HCT116 (cell line): ENCODE measurements around the gene PSMD12. TPM values are rescaled to one million over a fixed set of nuclear protein-coding genes. Genes with fewer than 3 reads are reported as not detected.

Source experiments
- ATAC-seq: fragments of 200-7000 bp; cut with Tn5 transposase; 2 replicates; pipeline ENCODE4 v1.9.1; 2020; ENCODE audit warnings: mild to moderate bottlenecking, moderate library complexity
- BruUV-seq: library from RNA; stranded (reverse); fragments of 400-500 nt; replicated peaks from 2 replicates; lab custom pipeline; 2021; lab: Mats Ljungman, UMichigan
- CTCF ChIA-PET: fragments of 300-600 bp; sonication (Branson Sonifier 250); formaldehyde crosslinking; loops from one replicate; lab custom pipeline; 2021; ENCODE audit warnings: antibody characterized with exemption; lab: Charles Lee
- POLR2A ChIA-PET: fragments of 300-600, 350-600 bp; sonication (Branson Sonifier 250); formaldehyde crosslinking; loops from one replicate; lab custom pipeline; 2021; ENCODE audit warnings: antibody characterized with exemption; lab: Charles Lee
- RAD21 ChIA-PET, 2 experiments: fragments of 300-600 bp; sonication (Branson Sonifier 250); formaldehyde crosslinking; loops; one replicate each; lab custom pipeline; 2023; ENCODE audit warnings: low total read pairs in 2 of 2; ENCODE audit not compliant: uncharacterized antibody in 2 of 2, unreplicated experiment in 2 of 2, low non-redundant PET in 1 of 2; lab: Charles Lee
- DNase-seq: peaks from one replicate; pipeline ENCODE4 v3.0.0-alpha.2; 2010; ENCODE audit warnings: low read depth, low spot score
- H2AFZ ChIP-seq: fragments of 200-600 bp; shearing (Covaris generic), sonication (generic); 2 replicates; pipeline ENCODE4 v1.6.1; 2017; ENCODE audit warnings: low read depth, mixed run types, mixed read lengths, antibody characterized with exemption, low read length; ENCODE audit not compliant: poor library complexity, severe bottlenecking
- H3K27ac ChIP-seq: 2 replicates; pipeline ENCODE4 v1.5.1; 2012; ENCODE audit warnings: low read depth, low read length
- H3K27me3 ChIP-seq: fragments of 200-600 bp; sonication (generic); 2 replicates; pipeline ENCODE4 v1.6.1; 2016; ENCODE audit warnings: mixed run types, low read length, mixed read lengths; ENCODE audit not compliant: insufficient read depth
- H3K36me3 ChIP-seq, 2 experiments: fragments of 200-500 bp in 1 of 2; fragments of 200-600 bp in 1 of 2; sonication (Bioruptor generic) in 1 of 2; sonication (generic) in 1 of 2; 2 replicates each; pipeline versions ENCODE4 v1.5.1 to v1.6.1; 2014 to 2016; ENCODE audit warnings: low read length in 2 of 2, inconsistent platforms in 1 of 2, mixed read lengths in 1 of 2, mixed run types in 1 of 2; ENCODE audit not compliant: insufficient read depth in 2 of 2, control insufficient read depth in 1 of 2
- H3K4me1 ChIP-seq, 2 experiments: fragments of 200-600 bp in 1 of 2; sonication (generic) in 1 of 2; 2 replicates each; pipeline versions ENCODE4 v1.5.1 to v1.6.1; 2012 to 2017; ENCODE audit warnings: low read length in 2 of 2, inconsistent platforms in 1 of 2, mild to moderate bottlenecking in 1 of 2, mixed read lengths in 1 of 2, mixed run types in 1 of 2, moderate library complexity in 1 of 2; ENCODE audit not compliant: insufficient read depth in 2 of 2, control insufficient read depth in 1 of 2
- H3K4me2 ChIP-seq: fragments of 200-600 bp; sonication (generic); 2 replicates; pipeline ENCODE4 v1.6.1; 2017; ENCODE audit warnings: mixed run types, low read length, mixed read lengths
- H3K4me3 ChIP-seq, 2 experiments: fragments of 200-600 bp in 1 of 2; sonication (generic) in 1 of 2; replicated peaks in 1 of 2; 2 replicates each; pipeline ENCODE4 v1.5.1; 2011 to 2016; ENCODE audit warnings: low read length in 2 of 2, control low read depth in 1 of 2, low read depth in 1 of 2, mild to moderate bottlenecking in 1 of 2, mixed read lengths in 1 of 2, mixed run types in 1 of 2
- H3K79me2 ChIP-seq: fragments of 200-600 bp; sonication (generic); 2 replicates; pipeline ENCODE4 v1.6.1; 2017; ENCODE audit warnings: mild to moderate bottlenecking, mixed run types, low read length, moderate library complexity, mixed read lengths; ENCODE audit not compliant: insufficient read depth
- H3K9ac ChIP-seq: fragments of 200-600 bp; sonication (generic); 2 replicates; pipeline ENCODE4 v1.6.1; 2016; ENCODE audit warnings: low read length, mixed read lengths
- H3K9me2 ChIP-seq: fragments of 200-600 bp; sonication (generic), shearing (Covaris generic); 2 replicates; pipeline ENCODE4 v1.6.1; 2017; ENCODE audit warnings: mixed run types, mild to moderate bottlenecking, moderate library complexity; ENCODE audit not compliant: insufficient read depth
- H3K9me3 ChIP-seq, 2 experiments: fragments of 200-500 bp in 1 of 2; fragments of 200-600 bp in 1 of 2; sonication (Bioruptor generic) in 1 of 2; sonication (generic) in 1 of 2; 2 replicates each; pipeline ENCODE4 v1.6.1; 2014 to 2017; ENCODE audit warnings: low read length in 2 of 2, mixed read lengths in 2 of 2, inconsistent platforms in 1 of 2, low read depth in 1 of 2, mild to moderate bottlenecking in 1 of 2, mixed run types in 1 of 2, moderate library complexity in 1 of 2; ENCODE audit not compliant: control insufficient read depth in 1 of 2, insufficient read depth in 1 of 2
- H4K20me1 ChIP-seq: fragments of 200-600 bp; sonication (generic), shearing (Covaris generic); 2 replicates; pipeline ENCODE4 v1.6.1; 2017; ENCODE audit warnings: mixed run types, mild to moderate bottlenecking, moderate library complexity; ENCODE audit not compliant: insufficient read depth
- CEBPB ChIP-seq: IDR thresholded peaks from 2 replicates; pipeline ENCODE4 v1.6.1; 2012; ENCODE audit warnings: low read depth
- CTCF ChIP-seq, 3 experiments: fragments of 200-600 bp in 1 of 3; sonication (generic) in 1 of 3; IDR thresholded peaks in 2 of 3; conservative IDR thresholded peaks in 1 of 3; 2 replicates each; pipeline ENCODE4 v1.5.1; 2012 to 2017; ENCODE audit warnings: low read depth in 2 of 3, low read length in 2 of 3, antibody characterized with exemption in 1 of 3, borderline replicate concordance in 1 of 3, control low read depth in 1 of 3, mild to moderate bottlenecking in 1 of 3, mixed read lengths in 1 of 3, mixed run types in 1 of 3, moderate library complexity in 1 of 3; ENCODE audit not compliant: insufficient read depth in 1 of 3
- ELF1 ChIP-seq: IDR thresholded peaks from 2 replicates; pipeline ENCODE4 v1.6.1; 2012; ENCODE audit warnings: low read depth, borderline replicate concordance
- EZH2 ChIP-seq: fragments of 200-600 bp; sonication (generic); IDR thresholded peaks from 2 replicates; pipeline ENCODE4 v1.6.1; 2017; ENCODE audit warnings: antibody characterized with exemption, mixed run types
- EZH2phosphoT487 ChIP-seq: fragments of 200-600 bp; IDR thresholded peaks from 2 replicates; pipeline ENCODE4 v1.6.1; 2018; ENCODE audit warnings: antibody characterized with exemption, borderline replicate concordance
- FOSL1 ChIP-seq: IDR thresholded peaks from 2 replicates; pipeline ENCODE4 v1.6.1; 2012; ENCODE audit warnings: low read depth
- JUND ChIP-seq: IDR thresholded peaks from 2 replicates; pipeline ENCODE4 v1.6.1; 2012
- MAX ChIP-seq: IDR thresholded peaks from 2 replicates; pipeline ENCODE4 v1.6.1; 2012
- POLR2A ChIP-seq: IDR thresholded peaks from 2 replicates; pipeline ENCODE4 v1.7.0; 2011; ENCODE audit warnings: borderline replicate concordance; ENCODE audit not compliant: insufficient read depth, insufficient read length; ENCODE audit errors: extremely low read depth
- POLR2AphosphoS5 ChIP-seq: IDR thresholded peaks from 2 replicates; pipeline ENCODE4 v1.6.1; 2011; ENCODE audit warnings: mild to moderate bottlenecking, low read depth, low read length, moderate library complexity
- RAD21 ChIP-seq: IDR thresholded peaks from 2 replicates; pipeline ENCODE4 v1.6.1; 2012; ENCODE audit warnings: low read depth, mild to moderate bottlenecking
- REST ChIP-seq: IDR thresholded peaks from 2 replicates; pipeline ENCODE4 v1.6.1; 2012; ENCODE audit warnings: low read depth
- SP1 ChIP-seq: IDR thresholded peaks from 2 replicates; pipeline ENCODE4 v1.6.1; 2012; ENCODE audit warnings: low read depth
- SRF ChIP-seq: IDR thresholded peaks from 2 replicates; pipeline ENCODE4 v1.6.1; 2012; ENCODE audit warnings: low read depth
- YY1 ChIP-seq: IDR thresholded peaks from 2 replicates; pipeline ENCODE4 v1.6.1; 2011; ENCODE audit warnings: low read length, low read depth, moderate library complexity, mild to moderate bottlenecking; ENCODE audit not compliant: insufficient replicate concordance; ENCODE audit errors: extremely low read depth
- ZFX ChIP-seq: fragments of 450-650 bp; IDR thresholded peaks from 2 replicates; pipeline ENCODE4 v1.6.1; 2017
- intact Hi-C: fragments of 100-400 bp; cut with micrococcal nuclease; formaldehyde crosslinking; loops from 2 replicates; pipeline ENCODE4 v1.10.0; 2022
- total RNA-seq: library from RNA; stranded (reverse); gene quantifications from one replicate; pipeline ENCODE4 v1.2.1, GENCODE V29; 2021; ENCODE audit not compliant: unreplicated experiment

PSMD12 gene
- total RNA-seq, 1 experiment from 2014 or later: 115 TPM

GRCh38 chr17:67399676-67400075, 33.3 kb upstream of the PSMD12 start:
- Histone ChIP-seq H3K4me3 (no peak overlapping the region), H3K9me3 (no peaks in the 10 kb centered on the region), H3K27ac (no peak overlapping the region), H3K4me1 (peaks cover 0 to 11% of the 10 kb centered on the region in 2 experiments; a peak in 2 of 4 replicates), H3K27me3 (no peaks in the 10 kb centered on the region), H3K4me2 (no peak overlapping the region), H2AFZ (no peak overlapping the region), H3K79me2 (peaks cover 43% of the 10 kb centered on the region), H4K20me1 (no peaks in the 10 kb centered on the region), H3K9ac (no peak overlapping the region), H3K9me2 (no peaks in the 10 kb centered on the region), H3K36me3 (no peaks in the 10 kb centered on the region)
- intact Hi-C loops: loop anchor here (10.0 kb wide), 1 partner anchor 985 kb away; no protein-coding TSS in a partner anchor
- POLR2A ChIA-PET: no interaction called here
- CTCF ChIA-PET: no interaction called here
- RAD21 ChIA-PET: no interaction called here
- ATAC-seq: no peak
- DNase-seq: no peak
- TF ChIP-seq ZFX: no peak
- no peak for TF ChIP-seq CTCF (IDR thresholded peaks at IDR 0.05 in 2 of 3, conservative IDR thresholded peaks at IDR 0.05 in 1 of 3; ENCODE audit: borderline replicate concordance in 1 of 3, insufficient read depth in 1 of 3, low read depth in 2 of 3, low read length in 2 of 3)
- no peak for TF ChIP-seq POLR2A
- no peak for TF ChIP-seq MAX
- TF ChIP-seq CEBPB: no peak
- no peak for TF ChIP-seq RAD21
- TF ChIP-seq FOSL1: no peak
- no TSS peak for BruUV-seq

- H3K36me3 ChIP-seq: no peaks in the 10 kb centered on the region
- intact Hi-C loops: no loop called here
- DNase-seq (no peak), ATAC-seq (no peak)
- RAD21 ChIA-PET: no interaction called here
- POLR2A ChIA-PET: no interaction called here
- peaks cover 26 to 36% of the 10 kb centered on the region in 2 experiments for H3K4me1 ChIP-seq
- no peaks in the 10 kb centered on the region for H3K9me3 ChIP-seq
- H3K4me3 ChIP-seq: no peak overlapping the region
- H3K9me2 ChIP-seq: no peaks in the 10 kb centered on the region
- no peak overlapping the region for H3K9ac ChIP-seq
- no peak overlapping the region for H2AFZ ChIP-seq
- H3K4me2 ChIP-seq: no peak overlapping the region
- H3K27ac ChIP-seq: no peak overlapping the region
- H3K27me3 ChIP-seq: no peaks in the 10 kb centered on the region
- CTCF ChIA-PET: interaction anchor here (1.1 to 1.6 kb wide), 2 partner anchors 19 to 20 kb away, joined by 3 to 4 read pairs; no protein-coding TSS in a partner anchor
- H4K20me1 ChIP-seq: no peaks in the 10 kb centered on the region
- H3K79me2 ChIP-seq: peaks cover 35% of the 10 kb centered on the region; the same call in 1 of the 2 replicates
- BruUV-seq: no TSS peak
- no peak for TF ChIP-seq SP1
- no peak for TF ChIP-seq YY1
- no peak for TF ChIP-seq MAX
- TF ChIP-seq JUND: no peak
- TF ChIP-seq ELF1: no peak
- no peak for TF ChIP-seq EZH2
- TF ChIP-seq REST: no peak
- no peak for TF ChIP-seq SRF
- no peak for TF ChIP-seq EZH2phosphoT487
- TF ChIP-seq POLR2AphosphoS5: no peak
Observed at GRCh38 chr17:67393809-67394397, 27.5 kb upstream of the PSMD12 start.
